ENCODE data around the gene RHOH. TPM values are rescaled to one million over a fixed set of nuclear protein-coding genes. Genes with fewer than 3 reads are reported as not detected.
"Not testable (repeated sequence)": the region's sequence is repeated elsewhere in the genome, so short reads cannot be mapped to it uniquely, and the experiment has no call there.

Gene RHOH
- polyA plus RNA-seq (ENCODE audit: low read depth in 6 of 6) = 100 to 1,000 TPM; 411 to 590 (median 456) TPM

GRCh38 chr4:40196724-40197281, at the start of gene RHOH:
Gene RHOH, plus strand, starts transcription at chr4:40197031. Its CDS starts 46,356 bp downstream, at chr4:40243387.
- Mint-ChIP-seq H3K36me3 (peaks cover 26 to 31% of the 10 kb centered on the region in 2 donors), H3K4me1 (peaks cover 68 to 69% (median 68%) of the 10 kb centered on the region in 3 donors), H3K4me3 (peak within 1 kb of the TSS; percentile 97 to 100 (median 99)), H3K27me3 (no peaks in the 10 kb centered on the region), H3K27ac (peak within 1 kb of the TSS; percentile 94 to 100 (median 100)), H3K9me3 (no peaks in the 10 kb centered on the region)
- ATAC-seq (ENCODE audit: low read depth in 2 of 2) (peak; percentile 64 to 70), DNase-seq (peak; percentile 89)

GRCh38 chr4:40147490-40147889, 49.3 kb upstream of the RHOH start:
- DNase-seq; H3K27ac Mint-ChIP-seq; H3K4me3 Mint-ChIP-seq; H3K27me3 Mint-ChIP-seq; H3K36me3 Mint-ChIP-seq; ATAC-seq (ENCODE audit: low read depth in 2 of 2): not testable (repeated sequence)
- Mint-ChIP-seq H3K9me3 (peaks cover 0 to 14% (median 8%) of the 10 kb centered on the region in 7 donors), H3K4me1 (peaks cover 13 to 28% (median 16%) of the 10 kb centered on the region in 3 donors)

- Mint-ChIP-seq H3K27me3 (no peaks in the 10 kb centered on the region), H3K4me1 (peaks cover 16 to 38% (median 16%) of the 10 kb centered on the region in 3 donors), H3K9me3 (peaks cover 0 to 14% (median 8%) of the 10 kb centered on the region in 7 donors), H3K4me3 (peak overlapping the region in 5 of 8 donors; percentile 4 to 48 (median 10)), H3K36me3 (peaks cover 0 to 8% of the 10 kb centered on the region in 2 donors), H3K27ac (peak overlapping the region; percentile 31 to 94 (median 82))
- DNase-seq = peak; percentile 67
- peak; percentile 87 to 90 for ATAC-seq (ENCODE audit: low read depth in 2 of 2)
Measured at GRCh38 chr4:40149960-40150385, 46.9 kb upstream of the RHOH start.

- no peaks in the 10 kb centered on the region for H3K27me3 Mint-ChIP-seq
- H3K27ac Mint-ChIP-seq = peak overlapping the region; percentile 0 to 92 (median 70)
- DNase-seq (no peak), ATAC-seq (ENCODE audit: low read depth in 2 of 2) (no peak)
- H3K4me3 Mint-ChIP-seq = peak overlapping the region in 2 of 8 donors; percentile 29 to 69
- peaks cover 16 to 38% (median 16%) of the 10 kb centered on the region in 3 donors for H3K4me1 Mint-ChIP-seq
- peaks cover 0 to 14% (median 8%) of the 10 kb centered on the region in 7 donors for H3K9me3 Mint-ChIP-seq
- peaks cover 0 to 8% of the 10 kb centered on the region in 2 donors for H3K36me3 Mint-ChIP-seq
Measured at GRCh38 chr4:40150932-40151331, 45.9 kb upstream of the RHOH start.

- ATAC-seq (ENCODE audit: low read depth in 2 of 2) (peak; percentile 68 to 73), DNase-seq (peak; percentile 15)
- Mint-ChIP-seq H3K4me1 (peaks cover 16 to 38% (median 16%) of the 10 kb centered on the region in 3 donors), H3K4me3 (peak overlapping the region in 6 of 8 donors; percentile 5 to 69 (median 52)), H3K36me3 (peaks cover 0 to 8% of the 10 kb centered on the region in 2 donors), H3K27me3 (no peaks in the 10 kb centered on the region), H3K9me3 (peaks cover 0 to 14% (median 8%) of the 10 kb centered on the region in 7 donors), H3K27ac (peak overlapping the region in 5 of 6 donors; percentile 56 to 89 (median 81))
Measured at GRCh38 chr4:40152637-40153036, 44.2 kb upstream of the RHOH start.

- ATAC-seq (ENCODE audit: low read depth in 2 of 2) (no peak), DNase-seq (no peak)
- no peak overlapping the region for H3K4me3 Mint-ChIP-seq
- no peaks in the 10 kb centered on the region for H3K9me3 Mint-ChIP-seq
- H3K27ac Mint-ChIP-seq = no peak overlapping the region
- no peaks in the 10 kb centered on the region for H3K36me3 Mint-ChIP-seq
- H3K27me3 Mint-ChIP-seq = no peaks in the 10 kb centered on the region
- H3K4me1 Mint-ChIP-seq = peaks cover 3 to 14% (median 4%) of the 10 kb centered on the region in 3 donors
Measured at GRCh38 chr4:40157436-40157835, 39.4 kb upstream of the RHOH start.

GRCh38 chr4:40160258-40160657, 36.6 kb upstream of the RHOH start:
- Mint-ChIP-seq H3K4me1 (peaks cover 0 to 14% (median 8%) of the 10 kb centered on the region in 3 donors), H3K27me3 (no peaks in the 10 kb centered on the region), H3K9me3 (peaks cover 0 to 2% (median 0%) of the 10 kb centered on the region in 7 donors), H3K27ac (no peak overlapping the region), H3K36me3 (no peaks in the 10 kb centered on the region), H3K4me3 (no peak overlapping the region)
- ATAC-seq (ENCODE audit: low read depth in 2 of 2) (no peak), DNase-seq (no peak)

GRCh38 chr4:40164459-40164858, 32.4 kb upstream of the RHOH start:
- Mint-ChIP-seq H3K4me3 (no peak overlapping the region), H3K9me3 (peaks cover 0 to 10% (median 3%) of the 10 kb centered on the region in 7 donors), H3K4me1 (peaks cover 4 to 14% (median 11%) of the 10 kb centered on the region in 3 donors), H3K27me3 (no peaks in the 10 kb centered on the region), H3K27ac (peak overlapping the region in 1 of 6 donors; percentile 75), H3K36me3 (peaks cover 0 to 12% of the 10 kb centered on the region in 2 donors)
- no peak for DNase-seq
- no peak for ATAC-seq (ENCODE audit: low read depth in 2 of 2)

GRCh38 chr4:40165916-40166315, 30.9 kb upstream of the RHOH start:
- no peak for ATAC-seq (ENCODE audit: low read depth in 2 of 2)
- Mint-ChIP-seq H3K4me3 (no peak overlapping the region), H3K27me3 (no peaks in the 10 kb centered on the region), H3K36me3 (peaks cover 0 to 12% of the 10 kb centered on the region in 2 donors), H3K9me3 (peaks cover 0 to 10% (median 3%) of the 10 kb centered on the region in 7 donors), H3K4me1 (peaks cover 10 to 22% (median 21%) of the 10 kb centered on the region in 3 donors), H3K27ac (peak overlapping the region in 1 of 6 donors; percentile 60)
- no peak for DNase-seq

- Mint-ChIP-seq H3K4me1 (peaks cover 23 to 38% (median 27%) of the 10 kb centered on the region in 3 donors), H3K27ac (no peak overlapping the region), H3K4me3 (no peak overlapping the region), H3K36me3 (peaks cover 0 to 12% of the 10 kb centered on the region in 2 donors), H3K9me3 (peaks cover 0 to 10% (median 3%) of the 10 kb centered on the region in 7 donors), H3K27me3 (no peaks in the 10 kb centered on the region)
- DNase-seq (no peak), ATAC-seq (ENCODE audit: low read depth in 2 of 2) (no peak)
Measured at GRCh38 chr4:40168070-40168469, 28.8 kb upstream of the RHOH start.

GRCh38 chr4:40170588-40170987, 26.2 kb upstream of the RHOH start:
- peak overlapping the region in 3 of 8 donors; percentile 4 to 45 (median 15) for H3K4me3 Mint-ChIP-seq
- H3K9me3 Mint-ChIP-seq = peaks cover 0 to 10% (median 3%) of the 10 kb centered on the region in 7 donors
- H3K27ac Mint-ChIP-seq = peak overlapping the region in 4 of 6 donors; percentile 2 to 76 (median 54)
- H3K4me1 Mint-ChIP-seq = peaks cover 32 to 57% (median 33%) of the 10 kb centered on the region in 3 donors
- peaks cover 0 to 12% of the 10 kb centered on the region in 2 donors for H3K36me3 Mint-ChIP-seq
- H3K27me3 Mint-ChIP-seq = no peaks in the 10 kb centered on the region
- no peak for DNase-seq
- peak; percentile 28 to 40 for ATAC-seq (ENCODE audit: low read depth in 2 of 2)

GRCh38 chr4:40173470-40173875, 23.4 kb upstream of the RHOH start:
- Mint-ChIP-seq H3K36me3 (no peaks in the 10 kb centered on the region), H3K27me3 (no peaks in the 10 kb centered on the region), H3K4me3 (peak overlapping the region; percentile 27 to 90 (median 70)), H3K9me3 (no peaks in the 10 kb centered on the region), H3K27ac (peak overlapping the region; percentile 10 to 94 (median 68)), H3K4me1 (peaks cover 34 to 69% (median 43%) of the 10 kb centered on the region in 3 donors)
- ATAC-seq (ENCODE audit: low read depth in 2 of 2) (peak; percentile 92 to 95), DNase-seq (peak; percentile 45)

GRCh38 chr4:40176602-40177001, 20.2 kb upstream of the RHOH start:
- Mint-ChIP-seq H3K4me3 (peak overlapping the region in 1 of 8 donors; percentile 41), H3K27ac (no peak overlapping the region), H3K27me3 (no peaks in the 10 kb centered on the region), H3K4me1 (peaks cover 36 to 67% (median 46%) of the 10 kb centered on the region in 3 donors), H3K9me3 (no peaks in the 10 kb centered on the region), H3K36me3 (no peaks in the 10 kb centered on the region)
- DNase-seq = no peak
- ATAC-seq (ENCODE audit: low read depth in 2 of 2) = no peak

- Mint-ChIP-seq H3K36me3 (no peaks in the 10 kb centered on the region), H3K4me3 (no peak overlapping the region), H3K27me3 (no peaks in the 10 kb centered on the region), H3K4me1 (peaks cover 38 to 68% (median 52%) of the 10 kb centered on the region in 3 donors), H3K9me3 (no peaks in the 10 kb centered on the region), H3K27ac (peak overlapping the region in 2 of 6 donors; percentile 59 to 78)
- ATAC-seq (ENCODE audit: low read depth in 2 of 2) = no peak
- DNase-seq = no peak
Measured at GRCh38 chr4:40177591-40177990, 19.2 kb upstream of the RHOH start.

All from naive B cell (primary cell).